Nephron progenitor cell (in vitro differentiated cells): ENCODE results near the gene TAS2R50.
A peak's percentile ranks its signal among the peaks of the same experiment; 100 is the strongest.

Experiments
- DNase-seq: peaks from one replicate; pipeline ENCODE4 v3.0.0; 2021
- H3K27ac Mint-ChIP-seq: 2 replicates; pipeline ENCODE4 v1.8.0; 2021; ENCODE audit warnings: mild to moderate bottlenecking, moderate library complexity, mixed read lengths
- H3K27me3 Mint-ChIP-seq: 2 replicates; pipeline ENCODE4 v1.8.0; 2021; ENCODE audit warnings: mild to moderate bottlenecking, low read depth, mixed read lengths; ENCODE audit not compliant: poor library complexity
- H3K36me3 Mint-ChIP-seq: 2 replicates; pipeline ENCODE4 v1.8.0; 2021; ENCODE audit warnings: low read depth, mixed read lengths
- H3K4me1 Mint-ChIP-seq: 2 replicates; pipeline ENCODE4 v1.8.0; 2021; ENCODE audit warnings: mixed read lengths
- H3K4me3 Mint-ChIP-seq: 2 replicates; pipeline ENCODE4 v1.8.0; 2021; ENCODE audit warnings: mild to moderate bottlenecking, moderate library complexity, mixed read lengths
- H3K9me3 Mint-ChIP-seq: 2 replicates; pipeline ENCODE4 v1.8.0; 2021; ENCODE audit warnings: mild to moderate bottlenecking, moderate library complexity, mixed read lengths
- CTCF ChIP-seq: fragments of 200-600 bp; sonication (generic); IDR thresholded peaks from 2 replicates; pipeline ENCODE4 v1.5.0; 2021; ENCODE audit warnings: antibody characterized with exemption

Gene TAS2R50

DNA sequence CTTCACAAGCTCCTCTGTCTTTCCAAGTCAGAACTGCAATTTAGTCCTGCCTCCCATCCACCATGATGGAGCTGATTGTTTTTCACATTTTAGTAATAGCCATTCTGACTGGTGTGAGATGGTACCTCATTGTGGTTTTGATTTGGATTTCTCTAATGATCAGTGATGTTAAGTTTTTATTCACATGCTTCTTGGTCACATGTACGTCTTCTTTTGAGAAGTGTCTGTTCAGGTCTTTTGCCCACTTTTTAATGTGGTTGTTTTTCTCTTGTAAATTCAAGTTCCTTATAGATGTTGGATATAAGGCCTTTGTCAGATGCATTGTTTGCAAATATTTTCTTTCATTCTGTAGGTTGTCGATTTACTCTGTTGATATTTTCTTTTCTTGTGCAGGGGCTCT, 43.5 kb downstream of the TAS2R50 start:
- no peak overlapping the region for H3K4me3 Mint-ChIP-seq
- no peaks in the 10 kb centered on the region for H3K4me1 Mint-ChIP-seq
- H3K36me3 Mint-ChIP-seq, result peaks cover 52% of the 10 kb centered on the region
- H3K27me3 Mint-ChIP-seq, result peaks cover 3% of the 10 kb centered on the region
- H3K9me3 Mint-ChIP-seq, result peaks cover 56% of the 10 kb centered on the region
- no peak for DNase-seq
- peak overlapping the region; percentile 23 for H3K27ac Mint-ChIP-seq
- TF ChIP-seq CTCF, result no peak

DNA sequence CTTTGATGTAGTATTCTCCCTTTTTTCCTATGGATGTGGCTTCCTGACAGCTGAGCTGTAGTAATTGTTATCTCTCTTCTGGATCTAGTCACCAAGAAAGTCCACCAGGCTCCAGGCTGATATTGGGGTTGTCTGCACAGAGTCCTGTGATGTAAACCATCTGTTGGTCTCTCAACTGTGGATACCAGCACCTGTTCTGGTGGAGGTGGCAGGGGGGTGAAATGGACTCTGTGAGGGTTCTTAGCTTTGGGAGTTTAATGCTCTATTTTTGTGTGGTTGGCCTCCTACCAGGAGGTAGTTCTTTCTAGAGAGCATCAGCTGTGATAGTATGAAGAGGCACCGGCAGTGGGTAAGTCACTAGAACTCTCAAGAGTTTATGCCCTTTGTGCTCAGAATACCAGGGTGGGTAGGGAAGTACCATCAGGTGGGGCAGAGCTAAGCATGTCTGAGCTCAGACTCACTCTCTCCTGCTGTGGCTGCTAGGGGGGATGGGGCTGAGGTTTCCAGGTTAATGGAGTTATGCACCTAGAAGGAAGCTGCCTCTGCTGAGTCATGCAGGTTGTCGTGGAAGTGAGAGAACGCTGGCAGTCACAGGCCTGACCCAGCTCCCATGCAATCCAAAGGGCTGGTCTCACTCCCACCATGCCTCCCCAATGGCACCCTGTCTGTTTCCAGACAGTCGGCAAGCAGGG, 44.6 kb downstream of the TAS2R50 start:
- Mint-ChIP-seq H3K9me3 (peaks cover 45% of the 10 kb centered on the region), H3K36me3 (peaks cover 41% of the 10 kb centered on the region), H3K4me1 (no peaks in the 10 kb centered on the region), H3K27ac (peak overlapping the region; percentile 72), H3K27me3 (peaks cover 3% of the 10 kb centered on the region), H3K4me3 (no peak overlapping the region)
- DNase-seq, result no peak
- no peak for TF ChIP-seq CTCF

DNA sequence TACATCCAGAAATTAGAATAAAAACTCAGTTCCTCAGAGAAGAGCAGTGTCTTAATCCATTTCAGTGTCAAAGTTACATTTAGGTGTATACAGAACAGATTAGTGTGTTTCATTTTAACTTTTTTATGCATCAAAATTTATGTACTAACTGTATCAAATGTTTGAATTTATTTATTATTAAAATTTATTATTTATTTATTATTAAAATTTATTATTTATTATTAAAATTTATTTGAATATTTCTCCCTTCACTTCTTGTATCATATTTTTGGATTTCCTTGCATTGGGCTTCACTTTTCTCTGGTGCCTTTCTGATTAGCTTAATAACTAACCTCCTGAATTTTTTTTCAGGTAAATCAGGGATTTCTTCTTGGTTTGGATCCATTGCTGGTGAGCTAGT, 45.3 kb downstream of the TAS2R50 start:
- Mint-ChIP-seq H3K36me3 (peaks cover 34% of the 10 kb centered on the region), H3K4me3 (no peak overlapping the region), H3K27me3 (peaks cover 1% of the 10 kb centered on the region), H3K27ac (no peak overlapping the region), H3K9me3 (peaks cover 38% of the 10 kb centered on the region), H3K4me1 (no peaks in the 10 kb centered on the region)
- no peak for TF ChIP-seq CTCF
- no peak for DNase-seq

DNA sequence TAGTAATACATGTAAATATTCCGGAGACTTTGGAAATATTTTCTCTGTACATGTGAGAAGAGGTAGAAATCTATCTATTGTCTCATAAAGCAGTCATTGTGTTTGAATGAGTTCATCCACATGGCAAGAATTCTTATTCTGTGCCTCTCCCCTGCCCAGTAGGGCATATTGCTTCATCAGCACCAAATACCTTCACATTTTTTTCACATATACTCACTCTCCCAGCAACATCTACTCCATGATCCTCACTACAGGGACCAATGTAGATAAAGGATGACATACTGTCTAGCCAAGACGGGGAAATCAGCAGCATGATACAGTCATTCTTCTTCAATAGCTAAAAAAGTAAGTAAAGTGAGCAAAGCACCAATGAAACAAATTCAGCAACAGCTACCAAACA, 46.3 kb downstream of the TAS2R50 start:
- H3K9me3 Mint-ChIP-seq, result peaks cover 28% of the 10 kb centered on the region
- DNase-seq, result no peak

GRCh38 chr12:10939163-10939562, 47.5 kb downstream of the TAS2R50 start, which contains the start of gene TAS2R14:
TAS2R14 (minus strand) TSS chr12:10939263; CDS start chr12:10939207, 56 bp downstream.
- Mint-ChIP-seq H3K4me1 (no peaks in the 10 kb centered on the region), H3K27me3 (no peaks in the 10 kb centered on the region), H3K36me3 (peaks cover 12% of the 10 kb centered on the region), H3K27ac (peak within 1 kb of the TSS; percentile 55), H3K4me3 (no peak within 1 kb of the TSS), H3K9me3 (peaks cover 16% of the 10 kb centered on the region)
- TF ChIP-seq CTCF, result no peak
- no peak for DNase-seq

More for the DNA sequence above, 46.3 kb downstream of the TAS2R50 start:
- no peak overlapping the region for H3K4me3 Mint-ChIP-seq
- H3K4me1 Mint-ChIP-seq, result no peaks in the 10 kb centered on the region
- H3K27ac Mint-ChIP-seq, result no peak overlapping the region
- no peak for TF ChIP-seq CTCF
- H3K27me3 Mint-ChIP-seq, result no peaks in the 10 kb centered on the region
- peaks cover 24% of the 10 kb centered on the region for H3K36me3 Mint-ChIP-seq

GRCh38 chr12:10936506-10936905, 50.2 kb downstream of the TAS2R50 start:
- no peak overlapping the region for H3K4me3 Mint-ChIP-seq
- no peak for TF ChIP-seq CTCF
- no peak overlapping the region for H3K27ac Mint-ChIP-seq
- peaks cover 4% of the 10 kb centered on the region for H3K36me3 Mint-ChIP-seq
- H3K4me1 Mint-ChIP-seq, result no peaks in the 10 kb centered on the region
- no peaks in the 10 kb centered on the region for H3K9me3 Mint-ChIP-seq
- no peaks in the 10 kb centered on the region for H3K27me3 Mint-ChIP-seq
- DNase-seq, result no peak
